Stimulated activated naive CD8-positive, alpha-beta T cell treated with anti-CD3 and anti-CD28 coated beads, Interleukin-15, amount 100 ng/mL, for 72 hours (primary cell): ENCODE measurements around the gene CSMD2.

ENCODE experiments used
- ATAC-seq: fragments of 150-1000 bp; cut with Tn5 transposase; 2 replicates; pipeline ENCODE4 v1.10.0; 2021; ENCODE audit warnings: mild to moderate bottlenecking, moderate library complexity
- DNase-seq, 2 donors: peaks; one replicate each; pipeline ENCODE4 v3.0.0; 2021 to 2022
- H3K27ac Mint-ChIP-seq, 2 donors: one replicate each; pipeline ENCODE4 v1.8.0; 2022; ENCODE audit warnings: mild to moderate bottlenecking in 2 of 2, mixed read lengths in 2 of 2, moderate library complexity in 2 of 2
- H3K27me3 Mint-ChIP-seq: one replicate; pipeline ENCODE4 v1.8.0; 2022; ENCODE audit warnings: mixed read lengths
- H3K4me1 Mint-ChIP-seq: one replicate; pipeline ENCODE4 v1.8.0; 2022; ENCODE audit warnings: mild to moderate bottlenecking, mixed read lengths
- H3K4me3 Mint-ChIP-seq, 2 donors: one replicate each; pipeline ENCODE4 v1.8.0; 2022; ENCODE audit warnings: mild to moderate bottlenecking in 2 of 2, mixed read lengths in 2 of 2, moderate library complexity in 1 of 2
- H3K9me3 Mint-ChIP-seq, 2 donors: one replicate each; pipeline ENCODE4 v1.8.0; 2022; ENCODE audit warnings: mixed read lengths in 2 of 2

The CSMD2 gene

GRCh38 chr1:33569331-33569730 is 595.7 kb downstream of the CSMD2 start:
- DNase-seq: no peak
- no peak overlapping the region for H3K4me3 Mint-ChIP-seq
- H3K9me3 Mint-ChIP-seq: peaks cover 0 to 2% of the 10 kb centered on the region in 2 donors
- peaks cover 40% of the 10 kb centered on the region for H3K27me3 Mint-ChIP-seq
- no peak for ATAC-seq
- H3K27ac Mint-ChIP-seq: peak overlapping the region in 1 of 2 donors; percentile 63
- no peaks in the 10 kb centered on the region for H3K4me1 Mint-ChIP-seq

- ATAC-seq (no peak), DNase-seq (no peak)
- no peak overlapping the region for H3K27ac Mint-ChIP-seq
- peaks cover 43% of the 10 kb centered on the region for H3K27me3 Mint-ChIP-seq
- no peaks in the 10 kb centered on the region for H3K4me1 Mint-ChIP-seq
- no peaks in the 10 kb centered on the region for H3K9me3 Mint-ChIP-seq
- no peak overlapping the region for H3K4me3 Mint-ChIP-seq
Measured at GRCh38 chr1:33563699-33564098, 601.3 kb downstream of the CSMD2 start.

GRCh38 chr1:33562563-33562962 is 602.5 kb downstream of the CSMD2 start:
- H3K4me3 Mint-ChIP-seq: no peak overlapping the region
- ATAC-seq (no peak), DNase-seq (no peak)
- no peak overlapping the region for H3K27ac Mint-ChIP-seq
- H3K27me3 Mint-ChIP-seq: peaks cover 43% of the 10 kb centered on the region
- no peaks in the 10 kb centered on the region for H3K4me1 Mint-ChIP-seq
- no peaks in the 10 kb centered on the region for H3K9me3 Mint-ChIP-seq

GRCh38 chr1:33561576-33561975 is 603.5 kb downstream of the CSMD2 start:
- no peak for ATAC-seq
- H3K4me3 Mint-ChIP-seq: no peak overlapping the region
- peaks cover 48% of the 10 kb centered on the region for H3K27me3 Mint-ChIP-seq
- no peak overlapping the region for H3K27ac Mint-ChIP-seq
- H3K9me3 Mint-ChIP-seq: peaks cover 0 to 10% of the 10 kb centered on the region in 2 donors
- DNase-seq: no peak
- H3K4me1 Mint-ChIP-seq: no peaks in the 10 kb centered on the region

- ATAC-seq: no peak
- no peak overlapping the region for H3K4me3 Mint-ChIP-seq
- H3K27me3 Mint-ChIP-seq: peaks cover 48% of the 10 kb centered on the region
- no peak overlapping the region for H3K27ac Mint-ChIP-seq
- H3K4me1 Mint-ChIP-seq: no peaks in the 10 kb centered on the region
- peaks cover 0 to 18% of the 10 kb centered on the region in 2 donors for H3K9me3 Mint-ChIP-seq
- no peak for DNase-seq
Measured at GRCh38 chr1:33560680-33561079, 604.4 kb downstream of the CSMD2 start.

GRCh38 chr1:33548721-33549120 is 616.3 kb downstream of the CSMD2 start:
- ATAC-seq: no peak

GRCh38 chr1:33548319-33548718 is 616.7 kb downstream of the CSMD2 start:
- H3K27me3 Mint-ChIP-seq: peaks cover 26% of the 10 kb centered on the region
- no peak for DNase-seq
- no peak overlapping the region for H3K27ac Mint-ChIP-seq
- H3K4me1 Mint-ChIP-seq: no peaks in the 10 kb centered on the region
- ATAC-seq: no peak
- H3K4me3 Mint-ChIP-seq: no peak overlapping the region
- peaks cover 9 to 23% of the 10 kb centered on the region in 2 donors for H3K9me3 Mint-ChIP-seq

More at GRCh38 chr1:33548721-33549120, 616.3 kb downstream of the CSMD2 start:
- Mint-ChIP-seq H3K4me3 (no peak overlapping the region), H3K9me3 (peaks cover 9 to 23% of the 10 kb centered on the region in 2 donors), H3K27ac (no peak overlapping the region), H3K4me1 (no peaks in the 10 kb centered on the region), H3K27me3 (peaks cover 26% of the 10 kb centered on the region)
- DNase-seq: no peak

GRCh38 chr1:33547576-33547975 is 617.5 kb downstream of the CSMD2 start:
- H3K9me3 Mint-ChIP-seq: peaks cover 9 to 23% of the 10 kb centered on the region in 2 donors
- H3K4me3 Mint-ChIP-seq: no peak overlapping the region
- H3K27me3 Mint-ChIP-seq: peaks cover 26% of the 10 kb centered on the region
- H3K4me1 Mint-ChIP-seq: no peaks in the 10 kb centered on the region
- H3K27ac Mint-ChIP-seq: no peak overlapping the region
- DNase-seq (no peak), ATAC-seq (no peak)

GRCh38 chr1:33541966-33542365 is 623.1 kb downstream of the CSMD2 start:
- Mint-ChIP-seq H3K4me3 (no peak overlapping the region), H3K9me3 (no peaks in the 10 kb centered on the region), H3K27me3 (peaks cover 9% of the 10 kb centered on the region), H3K27ac (no peak overlapping the region), H3K4me1 (peaks cover 8% of the 10 kb centered on the region)
- ATAC-seq: no peak
- DNase-seq: no peak

GRCh38 chr1:33537885-33538284 is 627.1 kb downstream of the CSMD2 start:
- Mint-ChIP-seq H3K4me1 (peaks cover 8% of the 10 kb centered on the region), H3K27ac (no peak overlapping the region), H3K4me3 (no peak overlapping the region), H3K27me3 (peaks cover 22% of the 10 kb centered on the region), H3K9me3 (no peaks in the 10 kb centered on the region)
- ATAC-seq (no peak), DNase-seq (no peak)

GRCh38 chr1:33535334-33535733 is 629.7 kb downstream of the CSMD2 start:
- Mint-ChIP-seq H3K4me1 (peaks cover 8% of the 10 kb centered on the region), H3K27me3 (peaks cover 24% of the 10 kb centered on the region), H3K4me3 (no peak overlapping the region), H3K9me3 (no peaks in the 10 kb centered on the region), H3K27ac (no peak overlapping the region)
- no peak for DNase-seq
- no peak for ATAC-seq

GRCh38 chr1:33532936-33533335 is 632.1 kb downstream of the CSMD2 start:
- no peak overlapping the region for H3K4me3 Mint-ChIP-seq
- no peaks in the 10 kb centered on the region for H3K4me1 Mint-ChIP-seq
- no peak for ATAC-seq
- no peak for DNase-seq
- no peak overlapping the region for H3K27ac Mint-ChIP-seq
- H3K27me3 Mint-ChIP-seq: peaks cover 37% of the 10 kb centered on the region
- no peaks in the 10 kb centered on the region for H3K9me3 Mint-ChIP-seq

GRCh38 chr1:33532250-33532649 is 632.8 kb downstream of the CSMD2 start:
- H3K27ac Mint-ChIP-seq: no peak overlapping the region
- DNase-seq (no peak), ATAC-seq (no peak)
- H3K27me3 Mint-ChIP-seq: peaks cover 37% of the 10 kb centered on the region
- H3K4me1 Mint-ChIP-seq: no peaks in the 10 kb centered on the region
- H3K4me3 Mint-ChIP-seq: no peak overlapping the region
- H3K9me3 Mint-ChIP-seq: no peaks in the 10 kb centered on the region

GRCh38 chr1:33529957-33530356 is 635.1 kb downstream of the CSMD2 start:
- Mint-ChIP-seq H3K4me1 (no peaks in the 10 kb centered on the region), H3K27ac (no peak overlapping the region), H3K27me3 (peaks cover 29% of the 10 kb centered on the region), H3K4me3 (no peak overlapping the region), H3K9me3 (no peaks in the 10 kb centered on the region)
- no peak for DNase-seq
- no peak for ATAC-seq

- ATAC-seq: no peak
- Mint-ChIP-seq H3K27me3 (peaks cover 35% of the 10 kb centered on the region), H3K4me3 (no peak overlapping the region)
Measured at GRCh38 chr1:33527934-33528333, 637.1 kb downstream of the CSMD2 start.

GRCh38 chr1:33524586-33524985 is 640.4 kb downstream of the CSMD2 start:
- Mint-ChIP-seq H3K4me1 (no peaks in the 10 kb centered on the region), H3K27ac (no peak overlapping the region), H3K9me3 (no peaks in the 10 kb centered on the region), H3K27me3 (peaks cover 37% of the 10 kb centered on the region), H3K4me3 (no peak overlapping the region)
- DNase-seq (no peak), ATAC-seq (no peak)

More at GRCh38 chr1:33527934-33528333, 637.1 kb downstream of the CSMD2 start:
- H3K4me1 Mint-ChIP-seq: no peaks in the 10 kb centered on the region
- no peak overlapping the region for H3K27ac Mint-ChIP-seq
- H3K9me3 Mint-ChIP-seq: no peaks in the 10 kb centered on the region
- DNase-seq: no peak

GRCh38 chr1:33519240-33519884 is 645.7 kb downstream of the CSMD2 start:
- Mint-ChIP-seq H3K4me3 (no peak overlapping the region), H3K9me3 (no peaks in the 10 kb centered on the region), H3K4me1 (no peaks in the 10 kb centered on the region), H3K27ac (no peak overlapping the region), H3K27me3 (peaks cover 44% of the 10 kb centered on the region)
- DNase-seq: no peak
- ATAC-seq: no peak
